Iris pigment epithelial cell (primary cell): ENCODE measurements around the gene EXOC2.
"Not testable (repeated sequence)": the region's sequence is repeated elsewhere in the genome, so short reads cannot be mapped to it uniquely, and the experiment has no call there.

ENCODE experiments used
- DNase-seq: peaks from one replicate; pipeline ENCODE4 v3.0.0-alpha.2; 2011; ENCODE audit warnings: low read depth

Gene EXOC2

GRCh38 chr6:709471-710056 is 16.6 kb upstream of the EXOC2 start:
- no peak for DNase-seq

GRCh38 chr6:708237-708598 is 15.3 kb upstream of the EXOC2 start:
- DNase-seq, result no peak

- DNase-seq, result peak; percentile 34
Observed at GRCh38 chr6:707576-708236, 14.8 kb upstream of the EXOC2 start.

- DNase-seq, result no peak
Observed at GRCh38 chr6:706819-707381, 14.0 kb upstream of the EXOC2 start.

GRCh38 chr6:706146-706545 is 13.2 kb upstream of the EXOC2 start:
- peak; percentile 59 for DNase-seq

- DNase-seq, result no peak
Observed at GRCh38 chr6:705047-705446, 12.1 kb upstream of the EXOC2 start.

- peak; percentile 71 for DNase-seq
Observed at GRCh38 chr6:704046-704445, 11.1 kb upstream of the EXOC2 start.

- DNase-seq, result no peak
Observed at GRCh38 chr6:703552-703951, 10.6 kb upstream of the EXOC2 start.

- no peak for DNase-seq
Observed at GRCh38 chr6:701700-702479, 9.0 kb upstream of the EXOC2 start.

- DNase-seq, result no peak
Observed at GRCh38 chr6:701215-701614, 8.3 kb upstream of the EXOC2 start.

GRCh38 chr6:700490-700889 is 7.6 kb upstream of the EXOC2 start:
- no peak for DNase-seq

GRCh38 chr6:699319-699718 is 6.4 kb upstream of the EXOC2 start:
- DNase-seq, result no peak

- DNase-seq, result not testable (repeated sequence)
Observed at GRCh38 chr6:694431-695126, 1.6 kb upstream of the EXOC2 start.

GRCh38 chr6:693723-694009 is 727 bp upstream of the EXOC2 start:
- no peak for DNase-seq

- peak; percentile 60 for DNase-seq
Observed at GRCh38 chr6:692356-692851, 535 bp downstream of the EXOC2 start.

GRCh38 chr6:689223-689622 is 3.7 kb downstream of the EXOC2 start:
- DNase-seq, result no peak

GRCh38 chr6:686497-686896 is 6.4 kb downstream of the EXOC2 start:
- no peak for DNase-seq

- peak; percentile 82 for DNase-seq
Observed at GRCh38 chr6:684831-685636, 7.9 kb downstream of the EXOC2 start.

- peak; percentile 79 for DNase-seq
Observed at GRCh38 chr6:683742-684440, 9.0 kb downstream of the EXOC2 start.

- DNase-seq, result no peak
Observed at GRCh38 chr6:680666-681340, 12.1 kb downstream of the EXOC2 start.
